Effector CD8-positive, alpha-beta T cell (primary cell): ENCODE measurements around the gene FBL.
"Not testable (repeated sequence)": the region's sequence is repeated elsewhere in the genome, so short reads cannot be mapped to it uniquely, and the experiment has no call there.

Experiments
- DNase-seq: peaks from one replicate; lab custom pipeline; 2025; lab: John Stamatoyannopoulos, UW

FBL gene

DNA sequence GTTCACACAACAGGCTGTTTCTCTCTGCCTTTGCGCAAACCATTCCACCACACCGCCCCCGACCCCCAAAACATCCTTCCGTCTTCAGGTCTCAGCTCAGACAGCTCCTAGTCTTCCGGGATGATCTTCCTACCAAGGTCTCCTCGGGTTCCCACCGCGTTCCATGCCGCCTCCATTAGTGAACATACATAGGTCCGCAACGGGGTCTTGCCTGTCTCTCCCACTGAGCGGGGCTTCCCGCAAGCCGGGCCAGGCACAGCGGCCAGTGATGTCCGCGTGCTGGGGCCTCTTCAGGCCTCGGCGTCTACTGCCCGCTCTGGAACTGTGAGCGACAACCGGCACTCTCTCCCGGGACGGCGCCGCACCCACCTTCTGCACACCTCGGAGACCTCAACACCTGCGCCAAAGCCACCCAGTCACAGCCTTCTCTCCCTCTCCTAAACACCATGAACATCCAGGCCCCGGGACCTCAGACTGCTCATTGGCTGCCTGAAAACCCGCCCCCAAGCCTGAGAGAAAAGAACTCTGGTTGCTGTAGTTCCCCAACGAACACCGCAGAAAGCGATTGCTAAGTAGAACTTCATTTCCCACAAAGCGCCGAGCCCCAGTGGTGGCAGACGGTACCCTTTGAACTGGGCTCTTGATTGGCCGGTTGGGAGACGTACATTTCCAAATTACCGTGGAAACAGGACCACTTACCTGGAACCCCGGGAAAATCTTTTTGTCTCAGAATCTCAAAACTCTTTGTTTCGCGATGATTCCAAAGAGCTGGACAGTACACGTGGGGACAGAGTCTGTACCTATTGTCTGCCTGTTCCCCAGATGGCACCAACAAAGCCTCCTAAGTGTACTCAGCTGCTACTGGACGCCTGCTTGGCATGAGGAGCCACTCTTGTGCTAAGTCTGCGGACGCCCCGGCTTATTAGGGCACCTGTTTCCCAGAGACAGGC, 21.8 kb downstream of the FBL start:
- DNase-seq: peak; percentile 81

DNA sequence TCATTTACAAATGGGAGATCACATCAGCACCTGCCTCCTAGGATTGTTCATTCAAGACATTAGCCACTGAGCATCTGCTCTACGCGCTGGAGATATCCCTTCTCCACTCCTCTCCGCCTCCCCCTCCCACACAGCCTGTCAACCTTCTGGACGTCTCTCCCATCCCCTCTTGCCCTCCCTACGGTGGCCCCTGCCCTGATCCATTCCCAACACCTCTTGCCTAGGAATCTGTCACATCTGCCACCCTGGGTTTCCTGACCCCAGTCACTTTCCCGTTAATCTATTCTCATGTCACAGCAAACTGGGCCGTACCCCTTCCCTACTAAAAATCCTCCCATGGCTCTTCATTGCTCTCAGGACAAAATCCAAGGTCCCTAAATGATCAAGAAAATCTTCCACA, 22.5 kb downstream of the FBL start:
- DNase-seq: no peak

DNA sequence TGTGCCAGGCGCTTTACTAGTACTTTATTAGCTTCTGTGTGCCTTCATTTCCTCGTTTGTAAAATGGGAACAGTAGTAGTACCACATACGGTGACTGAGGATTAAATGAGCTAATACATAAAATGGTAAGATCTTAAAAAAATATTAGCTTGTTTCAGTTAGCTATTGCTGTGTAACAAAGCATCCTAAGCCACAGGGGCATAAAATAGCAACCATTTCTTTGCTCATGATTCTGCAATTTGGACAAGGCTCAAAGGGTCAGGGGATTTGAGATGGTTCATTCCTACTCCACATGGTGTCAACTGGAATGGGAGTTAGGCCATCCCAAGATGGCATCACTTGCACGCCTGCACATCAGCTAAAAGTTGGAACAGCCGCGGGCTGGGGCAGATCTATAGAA, 25.5 kb downstream of the FBL start:
- no peak for DNase-seq

DNA sequence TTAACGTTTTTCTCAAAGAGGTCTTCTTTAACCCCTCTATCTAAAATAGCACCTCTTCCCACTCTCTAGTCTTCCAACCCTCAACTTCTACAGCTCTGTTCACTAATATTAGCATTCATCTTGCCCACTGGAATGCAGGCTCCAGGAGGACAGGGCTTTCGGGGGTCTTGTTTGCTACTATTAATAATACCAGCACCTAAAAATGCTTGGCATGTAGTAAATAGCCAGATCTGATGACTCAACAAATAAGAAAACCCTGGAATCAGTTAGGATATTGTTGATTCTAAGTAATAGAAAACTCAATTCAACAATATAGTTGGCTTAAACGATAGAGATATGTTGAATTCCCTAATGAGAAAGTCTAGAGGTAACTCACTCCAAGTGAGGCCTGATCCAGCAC, 26.4 kb downstream of the FBL start:
- no peak for DNase-seq

DNA sequence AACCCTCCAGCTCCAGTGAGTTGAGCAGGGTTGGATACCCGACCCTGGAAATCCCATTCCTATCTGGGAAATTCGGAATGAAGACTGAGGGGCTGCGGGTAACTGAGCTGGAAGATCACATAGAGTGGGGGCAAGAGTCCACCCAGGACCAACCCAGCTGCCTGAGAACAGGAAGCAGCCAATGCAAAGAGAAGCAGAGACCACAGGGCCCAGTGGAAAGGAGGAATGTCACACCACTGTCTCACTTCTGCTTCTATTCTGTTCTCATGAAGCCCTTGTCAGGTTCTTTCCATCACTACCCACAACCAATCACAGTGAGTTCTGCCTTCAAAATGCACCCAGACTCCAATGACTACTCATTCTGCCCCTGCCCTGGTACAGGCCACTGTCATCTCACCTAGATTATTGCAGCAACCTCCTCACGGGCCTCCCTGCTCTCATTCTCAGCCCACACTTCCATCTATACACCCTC, 27.5 kb downstream of the FBL start:
- no peak for DNase-seq

DNA sequence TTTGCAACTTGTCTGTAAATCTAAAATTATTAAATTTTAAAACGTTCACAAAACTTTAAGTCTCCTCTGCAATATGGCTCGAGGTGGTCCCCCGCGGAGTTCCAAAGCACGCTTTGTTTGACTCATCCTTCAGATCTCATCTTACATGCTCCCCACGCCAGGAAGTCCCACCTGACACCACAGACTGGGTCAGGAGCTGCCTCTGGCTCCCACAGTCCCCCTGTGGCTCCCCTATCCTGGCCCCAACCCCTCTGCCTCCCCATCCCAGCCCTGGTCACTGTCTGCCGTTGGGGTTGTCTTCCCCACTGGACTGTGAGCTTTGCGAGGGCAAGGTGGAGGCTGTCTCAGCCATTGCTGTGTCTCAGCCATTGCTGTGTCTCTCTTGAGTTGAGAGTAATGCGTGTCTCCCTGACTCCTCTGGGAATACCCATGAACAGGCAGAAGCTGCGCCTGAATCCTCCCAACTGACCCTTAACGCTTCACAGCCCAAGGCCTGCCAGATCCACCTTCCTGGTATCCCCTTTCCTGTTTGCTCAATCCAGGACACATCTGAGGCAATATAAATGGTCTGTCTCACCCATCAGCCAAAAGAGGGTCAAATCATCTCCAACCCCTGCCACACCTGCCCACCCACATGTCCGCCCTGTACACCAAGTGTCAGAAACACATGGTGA, 28.2 kb downstream of the FBL start:
- DNase-seq: no peak

DNA sequence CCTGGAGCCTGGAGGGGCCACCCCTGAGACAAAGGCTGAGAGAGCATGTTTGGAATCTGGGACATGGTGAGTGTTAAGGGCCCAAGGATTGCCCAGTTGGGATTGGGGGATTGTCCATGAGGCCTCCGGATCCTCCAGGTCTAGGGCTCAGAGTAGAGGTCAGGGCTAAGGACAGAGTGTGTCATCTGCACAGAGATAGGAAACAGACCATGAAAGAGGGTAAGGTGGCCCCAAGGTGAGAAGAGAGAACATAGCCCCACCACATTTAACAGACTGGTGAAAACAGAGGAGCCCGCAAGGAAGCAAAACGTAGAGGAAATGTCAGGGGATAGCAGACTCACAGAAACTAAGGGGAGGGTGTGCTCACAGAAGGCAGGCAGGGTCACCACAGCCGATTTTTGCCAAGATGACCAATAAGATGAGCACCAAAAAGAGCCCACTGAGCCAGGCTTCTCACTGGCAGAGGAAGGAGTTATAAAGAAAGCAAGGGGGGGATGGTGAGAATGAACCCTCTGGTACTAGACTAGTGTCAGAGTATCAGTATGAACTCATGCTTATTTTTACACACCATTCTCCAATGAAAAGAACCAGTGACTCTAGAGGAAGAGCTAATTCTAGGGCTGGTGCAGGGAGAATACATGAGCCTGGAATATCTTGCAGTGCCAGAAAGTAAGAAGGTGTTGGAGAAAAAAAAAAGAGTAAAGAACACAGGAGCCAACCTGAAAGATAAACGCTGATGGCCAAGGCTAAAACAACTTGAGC, 29.7 kb downstream of the FBL start:
- no peak for DNase-seq

DNA sequence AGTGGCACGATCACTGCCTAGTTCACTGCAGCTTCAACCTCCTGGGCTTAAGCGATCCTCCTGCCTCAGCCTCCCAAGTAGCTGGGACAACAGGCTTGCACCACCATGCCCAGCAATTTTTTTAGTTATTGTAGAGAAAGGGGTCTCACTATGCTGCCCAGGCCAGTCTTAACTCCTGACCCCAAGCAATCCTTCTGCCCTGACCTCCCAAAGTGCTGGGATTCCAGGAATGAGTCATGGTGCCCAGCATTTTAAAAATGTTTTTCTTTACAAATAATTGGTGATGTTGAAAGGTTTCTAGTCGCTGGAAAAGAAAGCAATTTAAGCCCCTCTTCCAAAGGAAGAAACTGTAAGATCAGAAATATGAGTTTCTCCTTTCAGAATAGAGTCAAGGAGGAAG, 31.6 kb downstream of the FBL start:
- no peak for DNase-seq

DNA sequence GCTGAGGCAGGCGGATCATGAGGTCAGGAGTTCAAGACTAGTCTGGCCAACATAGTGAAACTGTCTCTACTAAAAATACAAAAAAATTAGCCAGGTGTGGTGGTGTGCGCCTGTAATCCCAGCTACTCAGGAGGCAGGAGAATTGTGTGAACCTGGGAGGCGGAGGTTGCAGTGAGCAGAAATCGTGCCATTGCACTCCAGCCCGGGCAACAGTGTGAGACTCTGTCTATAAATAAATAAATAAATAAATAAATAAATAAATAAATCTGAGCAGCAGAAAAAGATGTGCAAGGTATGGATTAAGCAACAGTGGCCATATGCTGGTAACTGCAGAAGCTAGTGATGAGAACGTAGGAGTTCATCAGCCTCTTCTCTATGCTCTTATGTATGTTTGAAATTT, 32.1 kb downstream of the FBL start:
- not testable (repeated sequence) for DNase-seq

DNA sequence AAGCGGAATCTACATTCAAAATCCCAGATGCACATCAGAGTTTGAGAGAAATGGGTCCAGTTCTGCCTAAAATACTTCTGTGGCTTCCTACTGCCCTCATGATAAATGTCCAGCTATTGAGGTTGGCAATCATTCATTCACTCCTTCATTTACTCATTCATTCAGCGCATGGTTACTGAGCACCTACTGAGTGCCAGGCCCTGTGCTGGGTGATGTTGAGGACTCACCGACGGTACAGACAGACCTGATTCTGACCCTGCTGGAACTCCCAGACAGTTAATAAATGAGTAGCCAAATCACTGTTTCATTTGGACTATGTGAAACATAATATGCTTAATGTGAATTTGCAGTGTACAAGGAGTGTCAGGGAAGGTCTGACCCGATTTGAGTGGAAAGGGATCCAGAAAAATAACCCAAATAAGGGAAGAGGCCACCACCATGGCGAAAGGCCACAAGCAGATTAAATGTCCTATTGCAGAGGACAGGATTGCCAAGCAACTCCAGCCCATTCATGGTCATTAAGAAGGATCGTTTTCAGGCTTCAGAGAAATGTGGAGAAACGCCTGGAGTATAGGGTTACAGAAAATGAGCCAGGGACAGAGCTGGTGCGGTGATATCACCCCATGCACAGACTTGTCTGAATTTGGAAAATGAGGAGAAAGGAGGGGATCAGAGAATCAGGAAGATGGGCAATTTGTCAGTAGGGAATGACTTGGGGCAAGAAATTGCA, 32.8 kb downstream of the FBL start:
- DNase-seq: no peak

DNA sequence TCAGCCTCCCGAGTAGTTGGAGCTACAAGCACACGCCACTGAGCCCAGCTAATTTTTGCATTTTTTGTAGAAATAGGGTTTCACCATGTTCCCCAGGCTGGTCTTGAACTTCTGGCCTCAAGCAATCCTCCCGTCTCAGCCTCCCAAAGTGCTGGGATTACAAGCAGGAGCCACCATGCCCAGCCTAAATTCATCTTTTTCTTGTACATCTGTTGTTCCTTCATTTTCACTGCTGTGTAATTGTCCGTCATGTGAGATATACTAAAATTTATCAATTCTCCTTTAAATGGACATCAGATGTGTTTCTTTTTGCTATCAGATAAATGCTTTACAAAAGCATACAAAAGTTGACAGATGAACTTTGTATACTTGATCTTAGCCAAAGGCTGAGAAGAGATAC, 35.1 kb downstream of the FBL start:
- DNase-seq: no peak

DNA sequence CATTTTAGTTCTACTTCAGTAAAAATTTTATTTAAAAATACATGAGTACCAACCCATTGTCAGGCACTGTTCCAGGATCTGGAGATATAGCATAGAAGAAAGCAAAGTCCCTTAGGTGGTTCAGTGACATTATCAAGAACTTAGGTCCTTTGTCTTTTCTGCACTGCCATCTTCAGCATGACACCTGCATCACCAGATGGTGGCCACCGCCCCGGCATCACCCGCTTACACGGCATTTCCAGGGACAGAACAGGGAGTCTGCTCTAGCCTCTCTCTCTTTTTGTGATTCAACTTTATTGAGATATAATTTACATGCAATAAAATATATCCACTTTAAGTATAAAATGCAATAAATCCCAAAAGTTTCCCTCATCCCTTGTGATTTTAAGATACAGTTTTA, 35.8 kb downstream of the FBL start:
- DNase-seq: no peak

DNA sequence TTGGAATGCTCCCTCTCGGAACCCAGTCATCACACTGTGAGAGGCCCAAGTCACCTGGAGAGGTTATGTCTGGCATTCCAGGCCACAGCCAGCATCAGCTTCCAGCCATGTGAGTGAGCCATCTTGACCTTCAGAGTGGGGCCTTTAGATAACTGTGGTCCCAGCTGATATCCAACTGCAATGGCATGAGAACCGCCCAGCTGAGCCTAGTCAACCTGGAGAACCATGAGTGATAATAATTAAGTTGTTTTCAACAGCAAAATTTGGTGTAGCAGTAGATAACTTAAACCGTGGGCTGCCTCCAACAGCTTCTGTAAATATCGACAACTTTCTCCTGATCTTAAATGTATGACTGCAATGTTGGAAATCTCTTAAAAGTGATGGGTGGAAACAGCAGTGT, 36.8 kb downstream of the FBL start:
- no peak for DNase-seq

DNA sequence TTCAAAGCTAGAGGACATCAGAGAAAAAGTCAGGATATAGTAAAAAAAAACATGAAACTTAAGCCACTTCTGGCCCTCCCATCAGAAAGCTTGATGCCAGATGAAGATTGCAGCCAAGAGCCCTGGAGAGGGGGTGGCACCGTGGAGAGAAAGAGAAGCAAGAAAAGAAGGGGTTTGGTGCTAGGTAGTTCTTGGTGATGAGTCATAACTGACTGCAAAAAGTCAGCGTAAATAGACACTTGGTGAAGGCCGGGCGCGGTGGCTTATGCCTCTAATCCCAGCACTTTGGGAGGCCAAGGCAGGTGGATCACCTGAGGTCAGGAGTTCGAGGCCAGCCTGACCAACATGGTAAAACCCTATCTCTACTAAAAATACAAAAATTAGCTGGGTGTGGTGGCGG, 37.5 kb downstream of the FBL start:
- not testable (repeated sequence) for DNase-seq

DNA sequence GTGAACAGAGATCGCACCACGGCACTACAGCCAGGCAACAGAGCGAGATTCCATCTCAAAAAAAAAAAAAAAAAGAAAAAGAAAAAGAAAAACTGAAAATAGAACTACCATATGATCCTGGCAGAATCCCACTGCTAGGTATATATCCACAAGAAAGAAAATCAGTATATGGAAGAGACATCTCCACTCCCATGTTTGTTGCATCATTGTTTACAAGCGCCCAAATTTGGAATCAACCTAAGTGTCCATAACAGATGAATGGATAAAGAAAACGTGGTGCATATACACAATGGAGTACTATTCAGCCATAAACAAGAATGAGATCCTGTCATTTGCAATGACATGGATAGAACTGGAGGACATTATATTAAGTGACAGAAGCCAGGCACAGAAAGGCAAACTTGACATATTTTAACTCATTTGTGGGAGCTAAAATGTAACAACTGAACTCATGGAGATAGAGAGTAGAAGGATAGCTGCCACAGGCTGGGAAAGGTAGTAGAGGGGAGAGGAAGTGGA, 38.3 kb downstream of the FBL start:
- no peak for DNase-seq

DNA sequence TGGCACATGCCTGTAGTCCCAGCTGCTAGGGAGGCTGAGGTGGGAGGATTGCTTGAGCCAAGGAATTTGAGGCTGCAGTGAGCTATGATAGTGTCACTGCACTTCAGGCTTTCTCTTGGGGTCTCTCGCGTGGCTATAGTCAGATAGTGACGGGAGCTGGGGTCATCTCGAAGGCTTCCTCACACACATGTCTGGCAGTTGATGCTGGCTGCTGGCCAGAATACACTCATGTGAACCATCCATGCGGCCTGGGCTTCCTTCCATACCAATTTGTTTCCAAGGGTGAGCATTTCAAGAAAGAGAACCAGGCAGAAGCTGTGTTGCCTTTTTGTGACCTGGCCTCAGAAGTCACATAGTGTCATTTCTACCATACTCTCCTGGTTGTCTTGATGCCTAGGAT, 41.1 kb downstream of the FBL start:
- no peak for DNase-seq

DNA sequence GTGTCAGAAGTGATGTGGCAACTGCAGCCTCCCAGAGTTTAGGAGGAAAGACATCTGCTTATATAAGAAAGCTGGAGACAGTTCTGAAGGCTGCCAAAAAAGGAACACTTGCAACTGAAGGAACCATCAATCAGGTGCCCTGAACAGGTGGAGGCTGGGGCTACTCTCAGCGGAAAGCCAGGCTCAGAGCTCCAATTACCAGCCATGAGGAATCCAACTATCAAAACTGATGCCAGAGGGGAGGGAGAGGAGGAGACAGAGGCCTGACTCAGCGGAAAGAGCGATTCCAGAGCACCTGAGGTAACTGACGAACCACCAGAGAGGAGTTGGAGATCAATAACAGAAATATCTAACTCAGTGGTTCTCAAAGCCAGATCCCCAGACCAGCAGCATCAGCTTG, 43.2 kb downstream of the FBL start:
- no peak for DNase-seq

DNA sequence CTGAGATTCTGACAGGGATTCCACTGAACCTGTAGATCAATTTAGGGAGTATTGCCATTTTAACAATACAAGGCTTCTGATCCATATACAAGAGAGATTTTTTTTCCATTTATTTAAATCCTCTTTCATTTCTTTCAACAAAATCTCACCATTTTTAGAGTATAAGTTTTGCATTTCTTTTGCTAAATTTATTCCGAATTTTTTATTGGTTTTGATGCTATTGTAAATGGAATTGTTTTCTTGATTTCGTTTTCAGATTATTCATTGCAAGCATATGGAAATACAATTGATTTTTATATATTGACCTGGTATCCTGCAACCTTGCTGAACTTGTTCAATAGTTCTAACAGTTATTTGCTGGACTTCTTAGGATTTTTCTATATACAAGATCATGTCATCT, 49.1 kb downstream of the FBL start:
- no peak for DNase-seq

DNA sequence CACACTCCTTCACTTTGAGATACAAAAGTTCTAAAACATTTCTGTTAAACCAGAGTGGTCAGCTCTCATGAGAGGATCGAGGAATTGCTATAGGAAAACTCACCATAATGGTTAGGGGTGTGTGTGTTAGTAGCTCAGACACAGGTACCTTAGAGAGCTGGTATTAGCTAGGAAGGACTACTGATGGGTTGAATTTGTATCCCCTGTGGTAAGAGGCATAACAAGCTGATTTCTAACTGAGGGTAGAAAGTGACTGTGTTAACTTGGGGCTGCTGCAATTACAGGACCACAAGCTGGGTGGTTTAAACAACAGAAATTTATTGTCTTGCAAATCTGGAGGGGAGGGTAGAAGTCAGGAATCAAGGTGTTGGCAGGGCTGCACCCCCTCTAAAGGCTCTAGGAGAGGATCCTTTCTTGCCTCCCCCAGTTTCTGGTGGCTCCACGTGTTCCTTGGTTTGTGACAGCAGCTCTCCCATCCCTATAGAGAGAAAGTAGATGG, 50.1 kb downstream of the FBL start:
- no peak for DNase-seq

DNA sequence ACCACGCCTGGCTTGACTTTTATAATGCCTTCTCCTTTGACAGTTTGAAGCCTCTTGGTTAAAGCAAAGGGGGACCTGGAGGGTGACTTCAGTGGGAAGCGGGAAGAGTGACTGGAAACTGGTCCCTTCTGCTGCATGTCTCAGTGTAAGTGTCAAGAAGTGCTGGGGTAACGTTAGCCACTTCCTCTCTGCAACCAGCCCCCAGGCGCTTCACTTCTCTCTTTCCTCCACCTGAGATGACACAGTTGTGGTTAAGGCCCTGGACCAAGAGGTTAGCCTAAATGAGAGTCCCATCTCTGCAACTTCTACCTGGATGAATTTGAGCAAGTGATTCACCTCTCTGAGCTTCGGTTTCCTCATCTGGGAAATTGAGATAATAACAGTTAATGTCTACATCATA, 51.2 kb downstream of the FBL start:
- no peak for DNase-seq

DNA sequence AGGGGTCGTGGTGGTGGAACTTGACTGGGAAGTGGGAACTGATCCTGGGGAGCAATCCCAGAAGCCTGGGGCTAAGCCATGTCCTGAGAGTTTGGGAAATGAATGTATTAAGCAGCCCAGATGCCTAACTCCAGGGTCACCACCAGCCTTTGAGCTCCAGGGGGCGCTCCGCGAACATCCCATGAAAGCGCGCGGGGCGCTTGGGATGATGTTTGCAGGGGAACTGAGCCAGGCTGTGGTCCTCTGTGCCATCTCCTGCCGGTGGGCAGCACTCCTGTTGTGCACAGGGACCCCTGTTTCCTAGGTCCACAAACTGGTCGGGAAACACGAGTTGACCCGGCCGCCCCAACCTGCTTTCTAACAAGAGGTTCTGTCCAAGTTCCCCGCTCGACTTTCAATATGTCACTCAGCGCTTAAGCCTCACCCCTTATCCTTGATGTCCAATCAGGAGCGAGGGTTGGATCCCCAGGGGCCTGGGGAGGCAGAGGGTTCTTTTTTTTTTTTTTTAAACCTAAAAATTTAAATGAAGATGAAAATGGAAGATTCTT, 53.1 kb downstream of the FBL start:
- DNase-seq: peak; percentile 61
